ENCODE results near the gene KLHL29.

Gene KLHL29

DNA sequence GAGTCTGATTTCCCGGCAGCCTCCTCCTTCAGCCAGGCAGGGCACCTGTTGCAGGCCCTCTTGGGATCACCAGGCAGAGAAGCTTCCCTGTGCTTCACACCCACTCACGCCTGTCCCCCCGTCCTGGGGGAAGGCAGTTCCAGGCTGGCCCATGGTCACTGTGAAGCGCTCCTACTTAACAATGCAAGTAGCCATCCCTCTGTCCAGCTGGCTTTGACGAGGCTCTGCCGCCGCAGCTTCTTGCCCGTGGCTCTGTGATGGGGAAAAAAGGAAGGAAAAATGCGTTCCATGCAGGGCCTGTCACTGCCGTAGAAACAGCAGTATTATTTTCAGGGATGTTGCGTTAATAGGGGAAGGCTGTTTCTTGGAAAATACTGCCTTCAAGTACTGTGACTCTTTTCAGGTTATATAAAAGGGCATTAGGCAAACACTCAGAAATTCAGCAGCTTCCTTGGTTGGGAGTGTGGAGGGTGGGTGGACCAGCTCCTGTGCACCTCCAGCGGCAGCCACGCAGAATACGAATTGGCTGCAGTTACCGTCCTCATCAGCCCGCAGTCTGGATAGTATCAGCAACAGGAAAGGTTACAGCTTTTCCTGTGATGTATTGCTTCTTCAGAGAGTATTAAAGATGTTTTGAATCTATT lies 232.3 kb downstream of the KLHL29 start:
- DNase-seq (ENCODE audit: low read depth) = no peak

DNA sequence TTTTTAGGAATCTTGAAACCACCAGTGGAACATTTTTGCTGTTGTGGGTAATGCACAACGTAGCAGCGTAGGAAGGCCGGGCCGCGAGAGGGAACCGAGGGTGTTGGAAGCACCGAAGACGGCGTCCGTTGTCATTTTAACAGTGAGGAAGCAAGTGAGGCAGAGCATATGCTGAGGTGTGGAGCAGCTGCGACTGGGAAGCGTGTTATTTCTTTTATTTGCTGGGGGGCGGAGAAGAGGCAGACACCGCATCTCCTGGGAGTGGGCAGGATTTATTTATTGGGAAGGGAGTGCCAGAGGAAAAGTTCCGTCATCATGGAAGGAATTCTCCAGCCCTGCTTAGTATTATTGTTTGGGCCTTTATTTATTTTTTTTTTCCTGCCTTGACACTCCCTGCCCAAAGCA lies 232.8 kb downstream of the KLHL29 start:
- no peak for DNase-seq (ENCODE audit: low read depth)

DNA sequence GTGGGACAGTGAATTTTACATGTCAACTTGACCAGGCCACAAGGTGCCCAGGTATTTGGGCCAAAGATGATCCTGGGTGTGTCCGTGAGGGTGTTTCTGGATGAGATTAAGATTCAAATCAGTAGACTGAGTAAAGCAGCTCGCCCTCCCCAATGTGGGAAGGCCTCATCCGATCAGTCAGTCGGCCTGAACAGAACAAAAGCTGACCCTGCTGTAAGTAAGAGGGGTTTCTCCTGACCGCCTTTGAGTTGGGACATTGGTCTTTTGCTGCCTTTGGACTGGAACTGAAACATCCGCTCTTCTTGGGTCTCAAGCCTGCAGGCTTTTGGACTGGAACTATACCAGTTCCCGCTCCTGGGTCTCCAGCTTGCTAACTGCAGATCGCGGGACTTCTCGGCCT lies 233.3 kb downstream of the KLHL29 start:
- DNase-seq (ENCODE audit: low read depth) = no peak

- DNase-seq (ENCODE audit: low read depth) = no peak
Measured at GRCh38 chr2:23618794-23619530, 234.0 kb downstream of the KLHL29 start.

GRCh38 chr2:23619941-23620340 lies 235.0 kb downstream of the KLHL29 start:
- no peak for DNase-seq (ENCODE audit: low read depth)

GRCh38 chr2:23620841-23621341 lies 235.9 kb downstream of the KLHL29 start:
- DNase-seq (ENCODE audit: low read depth) = no peak

DNA sequence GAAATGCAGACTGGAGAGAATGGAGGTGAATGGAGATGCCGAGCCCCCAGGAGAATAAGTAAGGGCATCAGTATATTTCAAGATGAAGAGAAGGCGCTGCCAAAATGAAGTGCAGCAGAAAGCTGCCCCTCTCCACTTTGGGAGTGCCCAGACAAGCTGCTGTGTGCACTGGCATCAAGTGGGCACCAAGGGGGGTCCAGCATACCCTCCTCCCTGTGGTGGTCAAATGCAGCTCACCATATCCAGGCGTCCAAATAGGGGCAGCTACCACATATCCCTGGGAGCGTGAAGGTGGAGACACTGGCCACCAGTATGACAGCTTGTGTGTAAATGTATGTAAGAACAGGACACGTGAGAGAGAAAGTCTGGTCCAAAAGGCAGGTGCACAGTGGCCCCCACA lies 236.6 kb downstream of the KLHL29 start:
- no peak for DNase-seq (ENCODE audit: low read depth)

DNA sequence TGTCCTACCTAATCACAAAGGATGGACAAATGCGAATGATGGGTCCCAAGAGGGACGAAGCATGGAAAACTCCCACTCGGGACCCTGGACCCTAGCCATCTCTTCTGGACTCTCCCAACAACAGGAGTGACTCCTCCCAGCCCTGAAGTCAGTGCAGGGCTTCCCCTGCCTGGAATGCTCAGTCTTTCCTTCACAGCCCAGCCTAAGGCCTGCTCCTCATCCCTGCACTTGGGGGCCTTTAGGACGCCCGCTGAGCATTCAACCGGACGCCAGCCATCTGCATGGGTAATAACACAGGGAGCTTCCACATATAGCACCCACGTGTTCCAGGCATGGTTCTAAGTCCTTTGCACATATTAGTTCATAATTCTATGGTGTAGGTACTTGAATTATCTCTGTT lies 237.5 kb downstream of the KLHL29 start:
- DNase-seq (ENCODE audit: low read depth) = no peak

- DNase-seq (ENCODE audit: low read depth) = no peak
Measured at GRCh38 chr2:23622966-23623675, 238.1 kb downstream of the KLHL29 start.

GRCh38 chr2:23624378-23624777 lies 239.4 kb downstream of the KLHL29 start:
- DNase-seq (ENCODE audit: low read depth) = no peak

GRCh38 chr2:23624915-23625314 lies 239.9 kb downstream of the KLHL29 start:
- no peak for DNase-seq (ENCODE audit: low read depth)

- no peak for DNase-seq (ENCODE audit: low read depth)
Measured at GRCh38 chr2:23625726-23626125, 240.7 kb downstream of the KLHL29 start.

- DNase-seq (ENCODE audit: low read depth) = no peak
Measured at GRCh38 chr2:23626701-23627230, 241.8 kb downstream of the KLHL29 start.

GRCh38 chr2:23627236-23628009 lies 242.4 kb downstream of the KLHL29 start:
- no peak for DNase-seq (ENCODE audit: low read depth)

GRCh38 chr2:23628926-23629771 lies 244.2 kb downstream of the KLHL29 start:
- no peak for DNase-seq (ENCODE audit: low read depth)

GRCh38 chr2:23629772-23630480 lies 244.9 kb downstream of the KLHL29 start:
- DNase-seq (ENCODE audit: low read depth) = no peak

GRCh38 chr2:23630961-23631360 lies 246.0 kb downstream of the KLHL29 start:
- DNase-seq (ENCODE audit: low read depth) = no peak

GRCh38 chr2:23631389-23631788 lies 246.4 kb downstream of the KLHL29 start:
- no peak for DNase-seq (ENCODE audit: low read depth)

- no peak for DNase-seq (ENCODE audit: low read depth)
Measured at GRCh38 chr2:23632386-23632785, 247.4 kb downstream of the KLHL29 start.

- no peak for DNase-seq (ENCODE audit: low read depth)
Measured at GRCh38 chr2:23632831-23633395, 247.9 kb downstream of the KLHL29 start.

Data from T-helper 22 cell (primary cell).